HG03432 (cell line): ENCODE measurements around the gene ADCY2.

Experiments
- ATAC-seq: cut with Tn5 transposase; IDR thresholded peaks from one replicate; pipeline ENCODE4 v1.9.1; 2021; ENCODE audit warnings: mild to moderate bottlenecking, moderate library complexity; ENCODE audit not compliant: unreplicated experiment

ADCY2 gene

GRCh38 chr5:7855611-7856010, 459.7 kb downstream of the ADCY2 start:
- ATAC-seq: no peak

GRCh38 chr5:7856855-7857254, 460.9 kb downstream of the ADCY2 start:
- no peak for ATAC-seq

- no peak for ATAC-seq
Observed at GRCh38 chr5:7857361-7857760, 461.4 kb downstream of the ADCY2 start.

GRCh38 chr5:7857926-7858632, 462.1 kb downstream of the ADCY2 start:
- no peak for ATAC-seq

- no peak for ATAC-seq
Observed at GRCh38 chr5:7866196-7866595, 470.3 kb downstream of the ADCY2 start.

- ATAC-seq: no peak
Observed at GRCh38 chr5:7867260-7867659, 471.3 kb downstream of the ADCY2 start.

GRCh38 chr5:7868427-7868772, 472.5 kb downstream of the ADCY2 start:
- no peak for ATAC-seq

GRCh38 chr5:7868773-7869473, 473.0 kb downstream of the ADCY2 start, which contains the start of the genes FASTKD3 and MTRR:
Gene FASTKD3 (minus strand): TSS chr5:7869031. CDS start chr5:7868083, 948 bp downstream.
Gene MTRR (plus strand): TSS chr5:7869148. CDS start chr5:7870795, 1,647 bp downstream.
- ATAC-seq: peak; percentile 99

GRCh38 chr5:7869474-7870136, 473.7 kb downstream of the ADCY2 start:
- ATAC-seq: peak; percentile 36

- peak; percentile 13 for ATAC-seq
Observed at GRCh38 chr5:7871653-7872052, 475.7 kb downstream of the ADCY2 start.

GRCh38 chr5:7872517-7873130, 476.7 kb downstream of the ADCY2 start:
- ATAC-seq: no peak

GRCh38 chr5:7873216-7873615, 477.3 kb downstream of the ADCY2 start:
- no peak for ATAC-seq

- ATAC-seq: no peak
Observed at GRCh38 chr5:7874639-7875038, 478.7 kb downstream of the ADCY2 start.

GRCh38 chr5:7875151-7875550, 479.2 kb downstream of the ADCY2 start:
- no peak for ATAC-seq

- ATAC-seq: peak; percentile 40
Observed at GRCh38 chr5:7876867-7877266, 480.9 kb downstream of the ADCY2 start.

GRCh38 chr5:7877851-7878250, 481.9 kb downstream of the ADCY2 start:
- ATAC-seq: no peak

GRCh38 chr5:7878381-7878873, 482.5 kb downstream of the ADCY2 start:
- ATAC-seq: peak; percentile 99
